22Rv1 (cell line): Measurements from ENCODE around the gene TPBG.

Source experiments
- H3K27ac ChIP-seq: fragments of 450-650 bp; 2 replicates; pipeline ENCODE4 v1.5.1; 2017
- ZFX ChIP-seq: fragments of 450-650 bp; IDR thresholded peaks from 2 replicates; pipeline ENCODE4 v1.6.1; 2017; ENCODE audit warnings: antibody characterized with exemption, borderline replicate concordance
- TF ChIP-seq, protein P1 (sequence below): fragments of 450-650 bp; IDR thresholded peaks from 2 replicates; pipeline ENCODE4 v1.5.1; 2017; ENCODE audit warnings: mild to moderate bottlenecking

The TPBG gene

DNA sequence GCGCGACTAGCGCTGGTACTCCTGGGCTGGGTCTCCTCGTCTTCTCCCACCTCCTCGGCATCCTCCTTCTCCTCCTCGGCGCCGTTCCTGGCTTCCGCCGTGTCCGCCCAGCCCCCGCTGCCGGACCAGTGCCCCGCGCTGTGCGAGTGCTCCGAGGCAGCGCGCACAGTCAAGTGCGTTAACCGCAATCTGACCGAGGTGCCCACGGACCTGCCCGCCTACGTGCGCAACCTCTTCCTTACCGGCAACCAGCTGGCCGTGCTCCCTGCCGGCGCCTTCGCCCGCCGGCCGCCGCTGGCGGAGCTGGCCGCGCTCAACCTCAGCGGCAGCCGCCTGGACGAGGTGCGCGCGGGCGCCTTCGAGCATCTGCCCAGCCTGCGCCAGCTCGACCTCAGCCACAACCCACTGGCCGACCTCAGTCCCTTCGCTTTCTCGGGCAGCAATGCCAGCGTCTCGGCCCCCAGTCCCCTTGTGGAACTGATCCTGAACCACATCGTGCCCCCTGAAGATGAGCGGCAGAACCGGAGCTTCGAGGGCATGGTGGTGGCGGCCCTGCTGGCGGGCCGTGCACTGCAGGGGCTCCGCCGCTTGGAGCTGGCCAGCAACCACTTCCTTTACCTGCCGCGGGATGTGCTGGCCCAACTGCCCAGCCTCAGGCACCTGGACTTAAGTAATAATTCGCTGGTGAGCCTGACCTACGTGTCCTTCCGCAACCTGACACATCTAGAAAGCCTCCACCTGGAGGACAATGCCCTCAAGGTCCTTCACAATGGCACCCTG is 1.6 kb downstream of the TPBG start:
- TF ChIP-seq, protein P1, sequence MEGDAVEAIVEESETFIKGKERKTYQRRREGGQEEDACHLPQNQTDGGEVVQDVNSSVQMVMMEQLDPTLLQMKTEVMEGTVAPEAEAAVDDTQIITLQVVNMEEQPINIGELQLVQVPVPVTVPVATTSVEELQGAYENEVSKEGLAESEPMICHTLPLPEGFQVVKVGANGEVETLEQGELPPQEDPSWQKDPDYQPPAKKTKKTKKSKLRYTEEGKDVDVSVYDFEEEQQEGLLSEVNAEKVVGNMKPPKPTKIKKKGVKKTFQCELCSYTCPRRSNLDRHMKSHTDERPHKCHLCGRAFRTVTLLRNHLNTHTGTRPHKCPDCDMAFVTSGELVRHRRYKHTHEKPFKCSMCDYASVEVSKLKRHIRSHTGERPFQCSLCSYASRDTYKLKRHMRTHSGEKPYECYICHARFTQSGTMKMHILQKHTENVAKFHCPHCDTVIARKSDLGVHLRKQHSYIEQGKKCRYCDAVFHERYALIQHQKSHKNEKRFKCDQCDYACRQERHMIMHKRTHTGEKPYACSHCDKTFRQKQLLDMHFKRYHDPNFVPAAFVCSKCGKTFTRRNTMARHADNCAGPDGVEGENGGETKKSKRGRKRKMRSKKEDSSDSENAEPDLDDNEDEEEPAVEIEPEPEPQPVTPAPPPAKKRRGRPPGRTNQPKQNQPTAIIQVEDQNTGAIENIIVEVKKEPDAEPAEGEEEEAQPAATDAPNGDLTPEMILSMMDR = no peak
- no peak for TF ChIP-seq ZFX
- H3K27ac ChIP-seq = peak overlapping the region; percentile 90

GRCh38 chr6:82367704-82368103 is 4.1 kb downstream of the TPBG start:
- no peak for TF ChIP-seq ZFX
- TF ChIP-seq, protein P1 = no peak
- no peak overlapping the region for H3K27ac ChIP-seq

DNA sequence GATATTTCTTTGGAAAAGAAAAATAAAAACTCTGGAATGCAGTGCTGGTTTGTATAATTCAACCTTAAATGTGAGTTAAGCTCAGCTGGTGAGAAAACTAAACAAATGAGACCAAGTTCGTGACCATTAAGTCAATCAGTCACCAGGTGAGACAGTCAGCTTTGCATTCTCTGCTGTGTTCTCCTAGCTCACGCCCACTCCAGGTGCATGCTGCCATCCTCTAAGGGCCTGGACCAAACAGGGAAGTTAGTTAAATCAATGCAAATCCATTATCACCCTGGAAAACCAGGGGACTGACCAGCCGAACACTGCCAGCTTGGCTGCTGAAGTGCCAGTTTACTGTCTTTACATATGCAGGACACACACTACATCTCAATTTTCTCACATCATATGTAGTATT is 7.2 kb downstream of the TPBG start:
- TF ChIP-seq ZFX = no peak
- TF ChIP-seq, protein P1 = no peak
- H3K27ac ChIP-seq = no peak overlapping the region

- TF ChIP-seq ZFX = no peak
- TF ChIP-seq, protein P1 = no peak
- no peak overlapping the region for H3K27ac ChIP-seq
Observed at GRCh38 chr6:82371799-82372546, 8.4 kb downstream of the TPBG start.

GRCh38 chr6:82372656-82373055 is 9.0 kb downstream of the TPBG start:
- no peak overlapping the region for H3K27ac ChIP-seq
- TF ChIP-seq, protein P1 = no peak
- no peak for TF ChIP-seq ZFX

GRCh38 chr6:82374516-82374915 is 10.9 kb downstream of the TPBG start:
- TF ChIP-seq, protein P1 = no peak
- TF ChIP-seq ZFX = no peak

DNA sequence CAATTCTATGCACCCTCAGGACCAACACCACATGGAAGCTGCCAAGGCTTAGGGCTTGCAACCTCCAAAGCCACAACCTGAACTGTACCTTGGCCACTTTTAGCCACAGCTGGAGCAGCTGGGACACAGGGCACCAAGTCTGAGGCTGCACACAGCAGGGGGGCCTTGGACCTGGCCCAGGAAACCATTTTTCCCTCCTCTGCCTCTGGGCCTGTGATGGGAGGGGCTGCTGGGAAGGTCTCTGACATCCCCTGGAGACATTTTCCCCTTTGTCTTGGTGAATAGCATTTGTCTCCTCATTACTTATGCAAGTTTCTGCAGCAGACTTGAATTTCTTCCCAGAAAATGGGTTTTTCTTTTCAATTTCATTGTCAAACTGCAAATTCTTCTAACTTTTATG is 13.0 kb downstream of the TPBG start:
- no peak overlapping the region for H3K27ac ChIP-seq
- TF ChIP-seq, protein P1 = no peak
- TF ChIP-seq ZFX = no peak

More at GRCh38 chr6:82374516-82374915, 10.9 kb downstream of the TPBG start:
- no peak overlapping the region for H3K27ac ChIP-seq
